Measurements from ENCODE around the gene AKNAD1.

AKNAD1 gene

DNA sequence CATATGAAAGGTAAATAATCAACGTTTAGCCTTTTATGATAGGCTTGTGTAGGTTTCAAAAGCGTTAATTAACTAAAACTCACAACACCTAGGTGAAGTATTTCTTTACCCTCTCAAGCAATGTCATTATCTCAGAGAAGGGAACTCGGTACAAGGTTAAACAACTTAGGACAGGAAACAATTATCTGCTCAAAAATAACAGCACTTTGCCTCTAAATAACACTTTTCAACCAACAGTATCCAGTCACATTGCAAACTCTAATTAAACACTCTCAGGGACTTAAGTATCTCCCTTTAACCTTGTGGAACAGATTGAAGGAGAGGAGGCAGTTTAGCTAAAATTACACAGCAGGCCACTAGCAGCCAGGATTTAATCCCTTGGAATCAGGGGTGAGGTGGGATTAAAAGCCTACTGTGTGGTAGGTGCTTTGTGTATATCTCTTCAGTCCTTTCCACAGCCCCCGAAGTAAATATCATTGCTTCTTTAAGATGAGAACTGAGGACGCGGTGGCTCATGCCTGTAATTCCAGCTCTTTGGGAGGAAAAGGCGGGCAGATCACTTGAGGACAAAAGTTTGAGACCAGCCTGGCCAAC is 5.2 kb upstream of the AKNAD1 start:
- no peaks in the 10 kb centered on the region for H3K27me3 ChIP-seq
- TF ChIP-seq, protein P1, sequence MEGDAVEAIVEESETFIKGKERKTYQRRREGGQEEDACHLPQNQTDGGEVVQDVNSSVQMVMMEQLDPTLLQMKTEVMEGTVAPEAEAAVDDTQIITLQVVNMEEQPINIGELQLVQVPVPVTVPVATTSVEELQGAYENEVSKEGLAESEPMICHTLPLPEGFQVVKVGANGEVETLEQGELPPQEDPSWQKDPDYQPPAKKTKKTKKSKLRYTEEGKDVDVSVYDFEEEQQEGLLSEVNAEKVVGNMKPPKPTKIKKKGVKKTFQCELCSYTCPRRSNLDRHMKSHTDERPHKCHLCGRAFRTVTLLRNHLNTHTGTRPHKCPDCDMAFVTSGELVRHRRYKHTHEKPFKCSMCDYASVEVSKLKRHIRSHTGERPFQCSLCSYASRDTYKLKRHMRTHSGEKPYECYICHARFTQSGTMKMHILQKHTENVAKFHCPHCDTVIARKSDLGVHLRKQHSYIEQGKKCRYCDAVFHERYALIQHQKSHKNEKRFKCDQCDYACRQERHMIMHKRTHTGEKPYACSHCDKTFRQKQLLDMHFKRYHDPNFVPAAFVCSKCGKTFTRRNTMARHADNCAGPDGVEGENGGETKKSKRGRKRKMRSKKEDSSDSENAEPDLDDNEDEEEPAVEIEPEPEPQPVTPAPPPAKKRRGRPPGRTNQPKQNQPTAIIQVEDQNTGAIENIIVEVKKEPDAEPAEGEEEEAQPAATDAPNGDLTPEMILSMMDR (IDR thresholded peaks at IDR 0.05), result no peak
- H3K4me3 ChIP-seq, result no peak overlapping the region
- H3K27ac ChIP-seq, result no peak overlapping the region
- DNase-seq, result no peak
- no peaks in the 10 kb centered on the region for H3K9me3 ChIP-seq
- H3K36me3 ChIP-seq, result no peaks in the 10 kb centered on the region
- intact Hi-C loops (cut with DNase I; ENCODE audit: low total_unique reads), result no loop called here
- H3K4me1 ChIP-seq, result no peaks in the 10 kb centered on the region

DNA sequence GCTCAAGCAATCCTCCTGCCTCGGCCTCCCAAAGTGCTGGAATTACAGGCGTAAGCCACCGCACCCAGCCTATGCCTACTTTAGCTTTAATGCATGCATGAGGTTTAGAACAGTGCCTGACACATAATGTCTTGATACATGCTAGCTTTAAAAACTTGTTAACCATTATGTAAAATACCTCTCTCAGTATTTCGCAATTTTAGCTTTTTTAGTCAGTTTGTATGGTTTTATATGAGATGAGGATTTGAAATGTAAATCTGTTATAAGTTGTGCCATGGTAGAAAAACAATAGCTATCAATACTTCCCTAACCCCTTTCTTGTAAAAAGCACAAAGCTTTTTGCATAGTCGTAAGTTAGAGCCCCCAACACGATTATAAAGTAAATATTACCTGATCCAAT is 4.7 kb upstream of the AKNAD1 start:
- no peak for DNase-seq
- no peak overlapping the region for H3K4me3 ChIP-seq
- intact Hi-C loops (cut with DNase I; ENCODE audit: low total_unique reads), result no loop called here
- no peaks in the 10 kb centered on the region for H3K36me3 ChIP-seq
- TF ChIP-seq, protein P1 (IDR thresholded peaks at IDR 0.05), result no peak
- H3K4me1 ChIP-seq, result no peaks in the 10 kb centered on the region
- no peaks in the 10 kb centered on the region for H3K27me3 ChIP-seq
- no peaks in the 10 kb centered on the region for H3K9me3 ChIP-seq
- H3K27ac ChIP-seq, result no peak overlapping the region

DNA sequence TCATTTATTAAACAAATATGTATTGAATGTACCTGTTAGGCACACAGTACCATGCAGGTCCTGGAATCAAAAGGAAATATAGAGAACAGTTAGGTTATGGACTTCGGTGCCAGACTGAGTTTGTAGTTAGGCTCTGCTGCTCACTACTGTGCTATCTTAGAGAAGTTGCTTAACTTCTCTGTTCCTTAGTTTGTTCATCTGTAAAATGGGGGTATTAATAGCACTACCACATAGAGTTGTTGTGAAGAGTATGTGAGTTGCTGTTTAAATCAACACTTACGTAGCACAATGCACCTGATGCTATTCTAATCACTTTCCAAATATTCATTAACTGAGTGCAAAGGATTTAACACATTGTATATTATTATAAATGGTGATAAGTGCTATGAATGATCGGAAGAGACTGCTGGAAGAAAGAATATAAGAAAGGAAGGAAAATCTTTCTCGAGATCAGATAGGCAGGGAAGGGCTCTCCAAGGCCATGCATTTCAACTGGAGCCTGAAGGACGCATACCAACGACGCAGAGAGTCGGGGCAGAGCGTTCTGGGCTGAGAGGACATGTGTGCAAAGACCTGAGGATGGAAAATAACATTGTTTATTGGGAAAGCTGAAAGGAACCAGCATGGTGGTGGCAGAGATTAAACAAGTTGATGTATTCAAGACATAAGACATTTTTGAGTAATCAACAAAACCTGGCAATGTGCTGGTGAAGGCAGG is 3.5 kb upstream of the AKNAD1 start:
- H3K9me3 ChIP-seq, result no peaks in the 10 kb centered on the region
- no peaks in the 10 kb centered on the region for H3K27me3 ChIP-seq
- no peaks in the 10 kb centered on the region for H3K4me1 ChIP-seq
- intact Hi-C loops (cut with DNase I; ENCODE audit: low total_unique reads), result no loop called here
- no peak for DNase-seq
- no peak overlapping the region for H3K27ac ChIP-seq
- TF ChIP-seq, protein P1 (IDR thresholded peaks at IDR 0.05), result no peak
- H3K36me3 ChIP-seq, result no peaks in the 10 kb centered on the region
- no peak overlapping the region for H3K4me3 ChIP-seq

DNA sequence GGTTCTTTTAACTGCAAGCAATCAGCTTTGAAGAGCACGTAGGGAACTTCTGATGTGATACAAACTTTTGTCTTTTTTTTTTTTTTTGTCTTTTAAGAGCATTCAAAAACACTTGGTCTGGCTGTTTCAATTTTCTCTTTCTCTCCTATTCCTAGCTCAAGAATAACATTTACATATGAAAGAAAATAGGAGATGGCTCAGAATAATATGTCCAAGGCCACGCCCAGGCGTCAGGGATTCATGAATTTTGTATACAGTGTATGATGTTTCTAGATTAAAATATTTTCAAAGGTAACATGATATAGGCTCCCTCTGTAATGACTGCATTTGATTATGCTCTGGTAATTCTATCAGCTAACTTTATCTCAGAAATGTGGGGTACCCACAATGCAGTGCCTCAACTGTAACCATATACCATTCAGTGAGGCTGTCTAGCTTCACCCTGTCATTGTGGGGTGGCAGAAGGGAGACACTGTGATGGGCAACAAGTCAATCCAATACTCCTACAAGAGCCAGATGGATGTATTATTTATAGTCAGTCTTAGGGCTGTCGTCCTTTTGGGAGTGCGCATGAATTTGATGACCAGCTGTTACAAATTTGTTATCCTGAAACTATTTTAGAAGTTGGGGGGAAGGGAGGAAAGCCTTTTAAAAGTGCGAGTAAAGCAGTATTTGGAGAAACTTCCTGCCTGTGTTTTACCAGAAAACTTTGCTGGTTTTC is 1.5 kb upstream of the AKNAD1 start:
- H3K27me3 ChIP-seq, result no peaks in the 10 kb centered on the region
- H3K27ac ChIP-seq, result no peak overlapping the region
- no peak overlapping the region for H3K4me3 ChIP-seq
- H3K9me3 ChIP-seq, result no peaks in the 10 kb centered on the region
- TF ChIP-seq, protein P1 (IDR thresholded peaks at IDR 0.05), result no peak
- DNase-seq, result no peak
- H3K36me3 ChIP-seq, result no peaks in the 10 kb centered on the region
- intact Hi-C loops (cut with DNase I; ENCODE audit: low total_unique reads), result no loop called here
- H3K4me1 ChIP-seq, result peaks cover 0 to 11% (median 0%) of the 10 kb centered on the region in 4 donors

DNA sequence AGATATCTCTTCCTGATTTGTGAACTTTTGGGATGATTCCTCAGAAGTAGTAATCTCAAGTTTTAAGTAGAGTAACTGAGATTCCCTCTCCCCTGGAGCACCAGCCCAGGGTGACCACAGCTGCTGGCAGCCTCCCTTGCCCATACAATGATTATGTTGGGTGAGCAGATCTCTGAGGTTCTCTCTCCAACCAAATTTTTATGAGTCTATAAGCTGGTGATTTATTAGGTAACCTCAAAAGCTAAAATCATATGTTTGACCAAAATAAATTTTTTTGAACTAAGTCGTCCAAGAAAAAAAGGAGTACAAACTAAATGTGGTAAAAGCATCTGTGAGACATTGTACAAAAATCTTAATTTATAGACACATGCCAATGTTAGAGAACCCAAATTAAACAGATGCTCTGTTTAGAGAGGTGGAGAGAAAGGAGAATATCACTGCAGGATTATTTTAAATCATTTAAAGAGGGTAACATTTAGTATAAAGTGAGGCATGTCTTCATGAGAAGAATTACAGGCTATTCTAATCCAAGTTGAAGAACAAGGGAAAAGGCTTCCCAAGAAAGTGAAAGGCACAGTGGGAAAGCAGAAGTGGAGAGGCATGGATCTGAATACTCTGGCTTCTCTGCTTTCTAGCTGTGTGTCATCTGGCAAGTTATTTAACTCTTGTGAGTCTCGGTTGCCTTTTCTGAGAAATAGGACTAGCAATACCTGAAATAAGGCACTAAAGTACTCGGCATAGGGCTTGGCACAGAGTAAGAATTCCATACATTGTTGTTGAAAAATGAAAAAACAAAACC is 2.5 kb downstream of the AKNAD1 start:
- H3K9me3 ChIP-seq, result no peaks in the 10 kb centered on the region
- no peaks in the 10 kb centered on the region for H3K36me3 ChIP-seq
- H3K27me3 ChIP-seq, result no peaks in the 10 kb centered on the region
- intact Hi-C loops (cut with DNase I; ENCODE audit: low total_unique reads), result no loop called here
- H3K4me1 ChIP-seq, result peaks cover 0 to 11% (median 0%) of the 10 kb centered on the region in 4 donors
- TF ChIP-seq, protein P1 (IDR thresholded peaks at IDR 0.05), result no peak
- H3K27ac ChIP-seq, result no peak overlapping the region
- DNase-seq, result no peak
- H3K4me3 ChIP-seq, result no peak overlapping the region

Measured in tibial artery (tissue), 4 donors.